WERI-Rb-1 (cell line): Measurements from ENCODE around the gene SLC22A5.

Experiments used
- DNase-seq: peaks from one replicate; pipeline ENCODE4 v3.0.0-alpha.2; 2020
- H3K27ac ChIP-seq: fragments of 250-450 bp; sonication (Bioruptor Pico); 2 replicates; pipeline ENCODE4 v1.5.1; 2020; ENCODE audit warnings: mild to moderate bottlenecking, moderate library complexity
- H3K27me3 ChIP-seq: fragments of 250-450 bp; sonication (Bioruptor Pico); 2 replicates; pipeline ENCODE4 v1.5.1; 2021; ENCODE audit warnings: mild to moderate bottlenecking, low read depth, moderate library complexity; ENCODE audit not compliant: insufficient read depth, severe bottlenecking
- H3K36me3 ChIP-seq: fragments of 250-450 bp; sonication (Bioruptor Pico); 2 replicates; pipeline ENCODE4 v1.5.1; 2020; ENCODE audit warnings: mild to moderate bottlenecking, moderate library complexity
- H3K4me3 ChIP-seq: 2 replicates; pipeline ENCODE4 v1.5.1; 2011; ENCODE audit warnings: low read depth, mild to moderate bottlenecking, control low read depth, low read length
- H3K9me3 ChIP-seq: fragments of 250-450 bp; sonication (Bioruptor Pico); 2 replicates; pipeline ENCODE4 v1.5.1; 2021; ENCODE audit warnings: mild to moderate bottlenecking, moderate library complexity; ENCODE audit not compliant: severe bottlenecking
- CTCF ChIP-seq: IDR thresholded peaks from 2 replicates; pipeline ENCODE4 v1.5.1; 2011; ENCODE audit warnings: low read depth, mild to moderate bottlenecking, control low read depth, inconsistent platforms, low read length

The SLC22A5 gene

GRCh38 chr5:132419502-132420468, 50.3 kb downstream of the SLC22A5 start:
- Histone ChIP-seq H3K27me3 (no peaks in the 10 kb centered on the region), H3K27ac (no peak overlapping the region), H3K36me3 (no peaks in the 10 kb centered on the region), H3K4me3 (no peak overlapping the region), H3K9me3 (no peaks in the 10 kb centered on the region)
- peak; percentile 81 for DNase-seq
- TF ChIP-seq CTCF = peak; percentile 76

DNA sequence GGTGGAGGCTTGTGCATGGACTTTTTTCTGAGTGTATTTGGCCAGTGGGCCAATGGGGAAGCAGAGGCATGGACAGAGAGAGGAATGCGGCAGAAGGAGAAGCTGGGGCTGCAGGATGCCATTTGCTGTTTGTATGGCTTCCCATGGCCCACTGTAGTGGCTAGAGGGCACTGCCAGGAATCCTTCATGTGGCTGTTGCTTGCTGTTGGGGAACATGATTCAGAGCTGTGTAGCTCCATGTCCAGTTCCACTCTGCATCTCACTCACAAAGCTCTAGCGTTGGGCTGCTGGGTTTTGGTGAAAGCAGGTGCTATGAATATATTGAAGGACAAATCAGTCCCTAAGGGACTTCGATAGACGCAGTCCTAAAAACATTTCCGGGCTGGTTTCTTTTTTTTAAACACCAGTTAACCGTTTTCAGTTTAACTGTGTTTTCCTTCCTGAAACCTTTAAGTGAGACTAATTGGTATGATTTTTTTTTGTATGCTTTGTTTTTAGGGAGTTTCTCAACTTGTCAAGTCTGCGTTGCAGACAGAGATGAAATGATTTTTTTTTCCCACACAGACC, 51.3 kb downstream of the SLC22A5 start:
- Histone ChIP-seq H3K27me3 (no peaks in the 10 kb centered on the region), H3K27ac (no peak overlapping the region), H3K4me3 (no peak overlapping the region), H3K36me3 (no peaks in the 10 kb centered on the region), H3K9me3 (no peaks in the 10 kb centered on the region)
- no peak for DNase-seq
- no peak for TF ChIP-seq CTCF

GRCh38 chr5:132421462-132421861, 52.0 kb downstream of the SLC22A5 start:
- no peaks in the 10 kb centered on the region for H3K36me3 ChIP-seq
- no peak overlapping the region for H3K27ac ChIP-seq
- no peaks in the 10 kb centered on the region for H3K9me3 ChIP-seq
- no peak for DNase-seq
- TF ChIP-seq CTCF = no peak
- H3K27me3 ChIP-seq = no peaks in the 10 kb centered on the region
- no peak overlapping the region for H3K4me3 ChIP-seq

- DNase-seq = peak; percentile 62
- Histone ChIP-seq H3K27ac (no peak overlapping the region), H3K4me3 (no peak overlapping the region), H3K27me3 (no peaks in the 10 kb centered on the region), H3K9me3 (no peaks in the 10 kb centered on the region), H3K36me3 (no peaks in the 10 kb centered on the region)
- no peak for TF ChIP-seq CTCF
These were observed 53.4 kb downstream of the SLC22A5 start for GRCh38 chr5:132422720-132423437.

DNA sequence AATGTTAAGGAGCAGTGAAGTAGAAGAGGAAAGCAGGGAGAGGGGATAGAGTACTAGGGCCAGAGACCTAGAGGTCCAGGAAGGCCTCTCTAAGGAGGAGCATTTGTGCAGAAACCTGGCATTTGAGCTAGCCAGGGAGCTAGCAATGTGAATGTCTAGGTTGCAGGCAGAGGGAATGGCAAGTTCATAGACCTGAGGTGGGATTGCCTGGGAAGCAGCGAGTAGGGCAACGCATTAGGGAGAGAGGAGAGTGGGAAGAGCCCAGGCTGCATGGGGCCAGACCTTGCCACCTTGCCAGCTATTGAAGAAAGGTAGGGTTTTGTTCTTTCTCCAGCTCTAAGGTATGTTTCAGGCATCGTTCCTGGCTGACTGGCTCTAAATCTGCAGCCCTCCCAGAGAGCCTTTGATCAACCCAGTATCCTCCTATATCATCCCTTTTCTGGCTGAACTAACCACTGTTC, 54.0 kb downstream of the SLC22A5 start:
- no peaks in the 10 kb centered on the region for H3K9me3 ChIP-seq
- no peak overlapping the region for H3K27ac ChIP-seq
- DNase-seq = no peak
- H3K4me3 ChIP-seq = no peak overlapping the region
- H3K27me3 ChIP-seq = no peaks in the 10 kb centered on the region
- no peak for TF ChIP-seq CTCF
- no peaks in the 10 kb centered on the region for H3K36me3 ChIP-seq
